Memory B cell (primary cell): ENCODE results near the gene TEK.

Experiments used
- ATAC-seq: fragments of 150-1000 bp; cut with Tn5 transposase; 2 replicates; pipeline ENCODE4 v1.10.0; 2021; ENCODE audit warnings: low read depth, mild to moderate bottlenecking, moderate library complexity
- DNase-seq, 2 donors: peaks; one replicate each; pipeline ENCODE4 v3.0.0; 2022; ENCODE audit warnings: low spot score in 2 of 2
- H3K27ac Mint-ChIP-seq: one replicate; pipeline ENCODE4 v1.8.0; 2022; ENCODE audit warnings: mild to moderate bottlenecking, moderate library complexity, mixed read lengths
- H3K27me3 Mint-ChIP-seq: one replicate; pipeline ENCODE4 v1.8.0; 2022; ENCODE audit warnings: mixed read lengths
- H3K36me3 Mint-ChIP-seq: one replicate; pipeline ENCODE4 v1.8.0; 2022; ENCODE audit warnings: mild to moderate bottlenecking, mixed read lengths
- H3K4me1 Mint-ChIP-seq: one replicate; pipeline ENCODE4 v1.8.0; 2022; ENCODE audit warnings: mixed read lengths
- H3K4me3 Mint-ChIP-seq: one replicate; pipeline ENCODE4 v1.8.0; 2022; ENCODE audit warnings: mild to moderate bottlenecking, moderate library complexity, mixed read lengths
- H3K9me3 Mint-ChIP-seq: one replicate; pipeline ENCODE4 v1.8.0; 2022; ENCODE audit warnings: mixed read lengths

Gene TEK

GRCh38 chr9:27168951-27169350 lies 59.9 kb downstream of the TEK start:
- ATAC-seq (no peak), DNase-seq (no peak)
- Mint-ChIP-seq H3K36me3 (peaks cover 3% of the 10 kb centered on the region), H3K27me3 (no peaks in the 10 kb centered on the region), H3K4me3 (no peak overlapping the region), H3K4me1 (no peaks in the 10 kb centered on the region), H3K27ac (no peak overlapping the region), H3K9me3 (peaks cover 5% of the 10 kb centered on the region)

- H3K4me1 Mint-ChIP-seq = no peaks in the 10 kb centered on the region
- no peaks in the 10 kb centered on the region for H3K27me3 Mint-ChIP-seq
- H3K9me3 Mint-ChIP-seq = peaks cover 2% of the 10 kb centered on the region
- H3K27ac Mint-ChIP-seq = no peak overlapping the region
- no peak for ATAC-seq
- no peak overlapping the region for H3K4me3 Mint-ChIP-seq
- H3K36me3 Mint-ChIP-seq = no peaks in the 10 kb centered on the region
- no peak for DNase-seq
Observed at GRCh38 chr9:27176971-27177370, 67.9 kb downstream of the TEK start.

DNA sequence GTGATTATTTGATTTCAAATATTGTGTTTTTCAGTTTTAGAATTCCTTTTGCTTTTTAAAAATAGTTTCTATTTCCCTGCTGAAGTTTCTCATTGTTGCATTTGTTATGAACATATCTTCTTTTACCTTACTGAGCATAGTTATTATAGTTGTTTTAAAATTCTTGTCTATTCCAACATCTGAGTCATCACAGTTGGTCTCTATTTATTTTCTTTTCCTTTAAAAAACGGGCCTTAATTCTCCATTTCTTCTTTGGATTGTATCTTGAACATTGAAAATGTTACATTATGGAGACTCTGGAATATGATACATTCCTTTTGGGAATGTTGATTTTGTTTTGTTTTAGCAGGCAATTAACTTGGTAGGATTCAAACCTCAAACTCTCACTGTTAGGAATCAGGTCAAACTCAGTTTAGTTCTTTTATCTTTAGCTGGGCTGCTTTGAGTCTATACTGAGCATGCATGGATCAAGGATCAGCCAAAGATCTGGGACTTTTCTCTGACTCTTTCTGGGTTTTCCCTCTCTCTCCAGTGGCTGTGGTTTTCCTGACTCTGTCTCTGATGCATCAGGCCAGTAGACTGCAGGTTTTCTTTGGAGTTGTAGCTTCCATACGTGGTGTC lies 70.3 kb downstream of the TEK start:
- DNase-seq = no peak
- Mint-ChIP-seq H3K27me3 (peaks cover 2% of the 10 kb centered on the region), H3K4me3 (no peak overlapping the region), H3K4me1 (no peaks in the 10 kb centered on the region), H3K27ac (no peak overlapping the region), H3K9me3 (peaks cover 2% of the 10 kb centered on the region), H3K36me3 (no peaks in the 10 kb centered on the region)
- no peak for ATAC-seq

GRCh38 chr9:27181381-27181780 lies 72.4 kb downstream of the TEK start:
- no peaks in the 10 kb centered on the region for H3K4me1 Mint-ChIP-seq
- no peak overlapping the region for H3K27ac Mint-ChIP-seq
- DNase-seq = no peak
- no peak overlapping the region for H3K4me3 Mint-ChIP-seq
- H3K27me3 Mint-ChIP-seq = peaks cover 2% of the 10 kb centered on the region
- H3K36me3 Mint-ChIP-seq = no peaks in the 10 kb centered on the region
- no peaks in the 10 kb centered on the region for H3K9me3 Mint-ChIP-seq
- ATAC-seq = no peak

DNA sequence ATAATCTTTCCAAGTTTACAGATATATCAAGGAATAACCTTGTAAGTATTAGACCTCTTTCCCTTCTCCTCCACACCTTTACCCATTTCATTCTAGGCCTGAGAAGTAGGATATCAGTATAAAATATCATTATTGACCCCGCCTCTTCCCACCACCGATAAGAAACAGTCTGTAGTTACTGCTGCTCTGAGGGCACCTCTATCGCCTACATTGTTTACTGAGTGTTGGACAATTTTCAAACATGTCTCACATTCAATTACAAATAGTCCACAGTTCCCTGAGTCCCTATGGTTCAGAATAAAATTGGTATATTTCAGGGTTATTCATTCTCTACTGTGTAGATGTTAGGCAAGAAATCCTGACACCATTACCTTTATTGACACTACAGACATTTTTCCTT lies 73.4 kb downstream of the TEK start:
- no peak for ATAC-seq
- Mint-ChIP-seq H3K36me3 (no peaks in the 10 kb centered on the region), H3K4me1 (no peaks in the 10 kb centered on the region), H3K4me3 (no peak overlapping the region), H3K27me3 (peaks cover 2% of the 10 kb centered on the region), H3K9me3 (no peaks in the 10 kb centered on the region), H3K27ac (no peak overlapping the region)
- no peak for DNase-seq

GRCh38 chr9:27183131-27183530 lies 74.1 kb downstream of the TEK start:
- Mint-ChIP-seq H3K27ac (no peak overlapping the region), H3K4me1 (no peaks in the 10 kb centered on the region), H3K4me3 (no peak overlapping the region), H3K27me3 (peaks cover 2% of the 10 kb centered on the region), H3K9me3 (no peaks in the 10 kb centered on the region), H3K36me3 (no peaks in the 10 kb centered on the region)
- DNase-seq (no peak), ATAC-seq (no peak)

GRCh38 chr9:27183701-27184100 lies 74.7 kb downstream of the TEK start:
- Mint-ChIP-seq H3K4me3 (no peak overlapping the region), H3K27me3 (peaks cover 2% of the 10 kb centered on the region), H3K36me3 (no peaks in the 10 kb centered on the region), H3K27ac (no peak overlapping the region), H3K4me1 (no peaks in the 10 kb centered on the region), H3K9me3 (no peaks in the 10 kb centered on the region)
- DNase-seq = no peak
- ATAC-seq = no peak

- DNase-seq = no peak
- H3K27me3 Mint-ChIP-seq = peaks cover 2% of the 10 kb centered on the region
- no peak overlapping the region for H3K27ac Mint-ChIP-seq
- H3K36me3 Mint-ChIP-seq = no peaks in the 10 kb centered on the region
- H3K4me3 Mint-ChIP-seq = no peak overlapping the region
- ATAC-seq = no peak
- H3K9me3 Mint-ChIP-seq = no peaks in the 10 kb centered on the region
- no peaks in the 10 kb centered on the region for H3K4me1 Mint-ChIP-seq
Observed at GRCh38 chr9:27184556-27185351, 75.7 kb downstream of the TEK start.

DNA sequence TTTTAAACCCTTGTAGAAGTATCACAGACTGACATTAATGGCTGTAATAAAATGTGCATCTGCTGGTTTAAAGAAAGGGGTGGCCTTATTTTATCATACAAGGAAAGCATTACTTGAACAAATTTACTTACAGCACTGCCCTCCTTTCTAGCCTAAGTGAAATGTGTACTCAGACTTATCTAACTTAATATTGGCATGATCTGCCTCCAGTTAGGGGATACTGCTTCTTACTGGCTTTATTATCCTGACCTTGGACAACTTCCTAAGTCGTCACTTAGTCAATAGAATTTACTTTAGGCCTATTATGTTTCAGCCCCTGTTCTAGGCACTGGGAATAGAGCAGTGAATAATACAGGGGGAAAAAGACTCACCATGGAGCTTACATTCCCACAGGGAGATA lies 79.4 kb downstream of the TEK start:
- Mint-ChIP-seq H3K9me3 (no peaks in the 10 kb centered on the region), H3K4me3 (no peak overlapping the region), H3K27ac (no peak overlapping the region), H3K36me3 (no peaks in the 10 kb centered on the region), H3K27me3 (no peaks in the 10 kb centered on the region), H3K4me1 (no peaks in the 10 kb centered on the region)
- DNase-seq = no peak
- no peak for ATAC-seq

GRCh38 chr9:27189426-27189825 lies 80.4 kb downstream of the TEK start:
- no peaks in the 10 kb centered on the region for H3K9me3 Mint-ChIP-seq
- DNase-seq (no peak), ATAC-seq (no peak)
- H3K27me3 Mint-ChIP-seq = no peaks in the 10 kb centered on the region
- no peak overlapping the region for H3K27ac Mint-ChIP-seq
- H3K4me1 Mint-ChIP-seq = no peaks in the 10 kb centered on the region
- no peak overlapping the region for H3K4me3 Mint-ChIP-seq
- H3K36me3 Mint-ChIP-seq = no peaks in the 10 kb centered on the region

DNA sequence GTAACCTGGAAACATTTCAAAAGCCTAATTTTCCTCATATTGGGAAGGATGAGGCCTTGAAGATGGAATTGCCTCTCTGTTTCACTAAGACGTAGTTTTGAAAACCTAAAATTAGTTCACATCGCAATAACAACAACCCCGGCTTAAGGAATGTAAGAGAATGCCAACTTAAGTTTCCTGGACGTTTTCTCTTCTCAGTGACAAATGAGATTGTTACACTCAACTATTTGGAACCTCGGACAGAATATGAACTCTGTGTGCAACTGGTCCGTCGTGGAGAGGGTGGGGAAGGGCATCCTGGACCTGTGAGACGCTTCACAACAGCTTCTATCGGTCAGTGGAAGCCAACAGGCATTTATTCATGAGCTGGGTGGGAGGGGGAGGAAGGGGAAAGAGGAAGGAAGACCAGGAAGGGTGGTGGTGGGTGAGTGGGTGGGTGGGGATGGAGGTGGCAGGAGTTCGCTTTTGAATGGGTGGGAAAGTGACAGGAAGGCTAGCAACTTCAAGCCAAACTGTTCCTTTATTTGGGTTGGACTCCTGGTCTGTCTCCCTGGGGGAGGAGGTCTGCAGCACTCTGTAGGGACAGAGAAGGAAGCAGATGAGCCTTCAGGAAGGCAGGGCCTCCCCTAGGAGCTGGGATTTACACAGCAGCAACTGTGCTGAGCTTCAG lies 83.4 kb downstream of the TEK start:
- no peak for DNase-seq
- H3K4me1 Mint-ChIP-seq = no peaks in the 10 kb centered on the region
- no peak overlapping the region for H3K4me3 Mint-ChIP-seq
- no peak overlapping the region for H3K27ac Mint-ChIP-seq
- ATAC-seq = no peak
- no peaks in the 10 kb centered on the region for H3K9me3 Mint-ChIP-seq
- no peaks in the 10 kb centered on the region for H3K27me3 Mint-ChIP-seq
- H3K36me3 Mint-ChIP-seq = no peaks in the 10 kb centered on the region

- Mint-ChIP-seq H3K27ac (no peak overlapping the region), H3K4me3 (no peak overlapping the region), H3K4me1 (no peaks in the 10 kb centered on the region), H3K27me3 (no peaks in the 10 kb centered on the region), H3K9me3 (no peaks in the 10 kb centered on the region), H3K36me3 (no peaks in the 10 kb centered on the region)
- no peak for DNase-seq
- ATAC-seq = no peak
Observed at GRCh38 chr9:27193886-27194285, 84.9 kb downstream of the TEK start.

DNA sequence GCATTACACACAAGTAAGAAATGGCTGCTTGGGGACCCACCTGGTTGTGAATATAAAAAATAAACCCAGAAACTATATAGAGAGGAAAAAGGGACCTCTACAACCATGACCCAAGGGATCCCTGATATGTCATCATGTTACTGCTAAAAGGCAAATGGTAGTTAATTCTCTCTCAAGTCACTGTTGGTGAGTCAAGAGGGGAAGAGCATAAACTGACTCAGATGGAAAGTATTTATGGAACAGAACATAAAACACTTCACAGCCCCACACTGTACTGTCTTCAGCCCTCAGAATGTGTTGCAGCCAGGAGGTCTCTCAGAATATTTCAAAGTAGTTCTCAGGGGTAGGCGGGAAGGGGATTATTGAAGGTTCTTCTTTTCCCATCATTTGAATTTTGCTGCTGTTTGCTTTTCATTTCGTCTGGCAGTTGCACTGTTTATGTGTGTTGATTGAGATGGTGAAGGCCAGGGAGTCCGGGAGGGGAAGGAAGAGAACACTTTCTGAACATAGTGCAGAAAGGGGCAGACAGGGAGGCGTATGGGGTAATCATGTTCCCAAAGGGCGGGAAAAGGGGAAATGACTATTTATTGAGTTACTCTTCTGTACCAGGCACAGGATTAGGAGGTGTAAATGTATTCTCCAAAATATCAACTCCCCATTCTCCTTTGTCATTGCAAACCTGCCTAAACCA lies 85.5 kb downstream of the TEK start:
- H3K27me3 Mint-ChIP-seq = no peaks in the 10 kb centered on the region
- H3K4me3 Mint-ChIP-seq = no peak overlapping the region
- no peaks in the 10 kb centered on the region for H3K4me1 Mint-ChIP-seq
- H3K9me3 Mint-ChIP-seq = no peaks in the 10 kb centered on the region
- H3K27ac Mint-ChIP-seq = no peak overlapping the region
- H3K36me3 Mint-ChIP-seq = no peaks in the 10 kb centered on the region
- no peak for DNase-seq
- no peak for ATAC-seq

- H3K36me3 Mint-ChIP-seq = no peaks in the 10 kb centered on the region
- no peaks in the 10 kb centered on the region for H3K9me3 Mint-ChIP-seq
- ATAC-seq (no peak), DNase-seq (no peak)
- no peak overlapping the region for H3K27ac Mint-ChIP-seq
- no peaks in the 10 kb centered on the region for H3K4me1 Mint-ChIP-seq
- no peaks in the 10 kb centered on the region for H3K27me3 Mint-ChIP-seq
- H3K4me3 Mint-ChIP-seq = no peak overlapping the region
Observed at GRCh38 chr9:27195191-27195590, 86.2 kb downstream of the TEK start.
